ENCODE measurements around the gene MBD3L2. TPM values are rescaled to one million over a fixed set of nuclear protein-coding genes. Genes with fewer than 3 reads are reported as not detected.

Gene MBD3L2
- total RNA-seq, 1 donor from 2014 or later, result not detected

- H3K4me3 ChIP-seq (ENCODE audit: low read depth, low read length), result no peak overlapping the region
- H3K27me3 ChIP-seq (ENCODE audit: control insufficient read depth, insufficient read depth, low read length), result no peaks in the 10 kb centered on the region
- no peak for TF ChIP-seq CTCF (IDR thresholded peaks at IDR 0.05; ENCODE audit: insufficient read depth, low read length, poor library complexity, severe bottlenecking)
- peaks cover 8% of the 10 kb centered on the region for H3K36me3 ChIP-seq (ENCODE audit: control insufficient read depth, insufficient read depth, low read length)
- DNase-seq (ENCODE audit: low read depth), result no peak
Observed at GRCh38 chr19:7074705-7075282, 25.7 kb downstream of the MBD3L2 start.

- TF ChIP-seq CTCF (IDR thresholded peaks at IDR 0.05; ENCODE audit: insufficient read depth, low read length, poor library complexity, severe bottlenecking), result no peak
- Histone ChIP-seq H3K27me3 (ENCODE audit: control insufficient read depth, insufficient read depth, low read length) (no peaks in the 10 kb centered on the region), H3K36me3 (ENCODE audit: control insufficient read depth, insufficient read depth, low read length) (peaks cover 9% of the 10 kb centered on the region), H3K4me3 (ENCODE audit: low read depth, low read length) (no peak overlapping the region)
- no peak for DNase-seq (ENCODE audit: low read depth)
Observed at GRCh38 chr19:7076151-7076550, 27.0 kb downstream of the MBD3L2 start.

GRCh38 chr19:7078008-7078407, 28.9 kb downstream of the MBD3L2 start:
- Histone ChIP-seq H3K36me3 (ENCODE audit: control insufficient read depth, insufficient read depth, low read length) (peaks cover 10% of the 10 kb centered on the region), H3K27me3 (ENCODE audit: control insufficient read depth, insufficient read depth, low read length) (no peaks in the 10 kb centered on the region), H3K4me3 (ENCODE audit: low read depth, low read length) (no peak overlapping the region)
- no peak for DNase-seq (ENCODE audit: low read depth)
- TF ChIP-seq CTCF (IDR thresholded peaks at IDR 0.05; ENCODE audit: insufficient read depth, low read length, poor library complexity, severe bottlenecking), result no peak

GRCh38 chr19:7083076-7083956, 34.2 kb downstream of the MBD3L2 start:
- no peak for DNase-seq (ENCODE audit: low read depth)
- Histone ChIP-seq H3K36me3 (ENCODE audit: control insufficient read depth, insufficient read depth, low read length) (peaks cover 8% of the 10 kb centered on the region), H3K27me3 (ENCODE audit: control insufficient read depth, insufficient read depth, low read length) (no peaks in the 10 kb centered on the region), H3K4me3 (ENCODE audit: low read depth, low read length) (no peak overlapping the region)
- no peak for TF ChIP-seq CTCF (IDR thresholded peaks at IDR 0.05; ENCODE audit: insufficient read depth, low read length, poor library complexity, severe bottlenecking)

- Histone ChIP-seq H3K27me3 (ENCODE audit: control insufficient read depth, insufficient read depth, low read length) (no peaks in the 10 kb centered on the region), H3K36me3 (ENCODE audit: control insufficient read depth, insufficient read depth, low read length) (no peaks in the 10 kb centered on the region), H3K4me3 (ENCODE audit: low read depth, low read length) (no peak overlapping the region)
- no peak for TF ChIP-seq CTCF (IDR thresholded peaks at IDR 0.05; ENCODE audit: insufficient read depth, low read length, poor library complexity, severe bottlenecking)
- DNase-seq (ENCODE audit: low read depth), result no peak
Observed at GRCh38 chr19:7088999-7089398, 39.9 kb downstream of the MBD3L2 start.
